HCT116 (cell line): ENCODE measurements around the gene TRMT1. TPM values are rescaled to one million over a fixed set of nuclear protein-coding genes. Genes with fewer than 3 reads are reported as not detected.

Experiments used
- ATAC-seq: fragments of 200-7000 bp; cut with Tn5 transposase; 2 replicates; pipeline ENCODE4 v1.9.1; 2020; ENCODE audit warnings: mild to moderate bottlenecking, moderate library complexity
- BruUV-seq: library from RNA; stranded (reverse); fragments of 400-500 nt; replicated peaks from 2 replicates; lab custom pipeline; 2021; lab: Mats Ljungman, UMichigan
- CTCF ChIA-PET: fragments of 300-600 bp; sonication (Branson Sonifier 250); formaldehyde crosslinking; loops from one replicate; lab custom pipeline; 2021; ENCODE audit warnings: antibody characterized with exemption; lab: Charles Lee
- POLR2A ChIA-PET: fragments of 300-600, 350-600 bp; sonication (Branson Sonifier 250); formaldehyde crosslinking; loops from one replicate; lab custom pipeline; 2021; ENCODE audit warnings: antibody characterized with exemption; lab: Charles Lee
- RAD21 ChIA-PET, 2 experiments: fragments of 300-600 bp; sonication (Branson Sonifier 250); formaldehyde crosslinking; loops; one replicate each; lab custom pipeline; 2023; ENCODE audit warnings: low total read pairs in 2 of 2; ENCODE audit not compliant: uncharacterized antibody in 2 of 2, unreplicated experiment in 2 of 2, low non-redundant PET in 1 of 2; lab: Charles Lee
- DNase-seq: peaks from one replicate; pipeline ENCODE4 v3.0.0-alpha.2; 2010; ENCODE audit warnings: low read depth, low spot score
- H2AFZ ChIP-seq: fragments of 200-600 bp; shearing (Covaris generic), sonication (generic); 2 replicates; pipeline ENCODE4 v1.6.1; 2017; ENCODE audit warnings: low read depth, mixed run types, mixed read lengths, antibody characterized with exemption, low read length; ENCODE audit not compliant: poor library complexity, severe bottlenecking
- H3K27ac ChIP-seq: 2 replicates; pipeline ENCODE4 v1.5.1; 2012; ENCODE audit warnings: low read depth, low read length
- H3K27me3 ChIP-seq: fragments of 200-600 bp; sonication (generic); 2 replicates; pipeline ENCODE4 v1.6.1; 2016; ENCODE audit warnings: mixed run types, low read length, mixed read lengths; ENCODE audit not compliant: insufficient read depth
- H3K36me3 ChIP-seq, 2 experiments: fragments of 200-500 bp in 1 of 2; fragments of 200-600 bp in 1 of 2; sonication (Bioruptor generic) in 1 of 2; sonication (generic) in 1 of 2; 2 replicates each; pipeline versions ENCODE4 v1.5.1 to v1.6.1; 2014 to 2016; ENCODE audit warnings: low read length in 2 of 2, inconsistent platforms in 1 of 2, mixed read lengths in 1 of 2, mixed run types in 1 of 2; ENCODE audit not compliant: insufficient read depth in 2 of 2, control insufficient read depth in 1 of 2
- H3K4me1 ChIP-seq, 2 experiments: fragments of 200-600 bp in 1 of 2; sonication (generic) in 1 of 2; 2 replicates each; pipeline versions ENCODE4 v1.5.1 to v1.6.1; 2012 to 2017; ENCODE audit warnings: low read length in 2 of 2, inconsistent platforms in 1 of 2, mild to moderate bottlenecking in 1 of 2, mixed read lengths in 1 of 2, mixed run types in 1 of 2, moderate library complexity in 1 of 2; ENCODE audit not compliant: insufficient read depth in 2 of 2, control insufficient read depth in 1 of 2
- H3K4me2 ChIP-seq: fragments of 200-600 bp; sonication (generic); 2 replicates; pipeline ENCODE4 v1.6.1; 2017; ENCODE audit warnings: mixed run types, low read length, mixed read lengths
- H3K4me3 ChIP-seq, 2 experiments: fragments of 200-600 bp in 1 of 2; sonication (generic) in 1 of 2; replicated peaks in 1 of 2; 2 replicates each; pipeline ENCODE4 v1.5.1; 2011 to 2016; ENCODE audit warnings: low read length in 2 of 2, control low read depth in 1 of 2, low read depth in 1 of 2, mild to moderate bottlenecking in 1 of 2, mixed read lengths in 1 of 2, mixed run types in 1 of 2
- H3K79me2 ChIP-seq: fragments of 200-600 bp; sonication (generic); 2 replicates; pipeline ENCODE4 v1.6.1; 2017; ENCODE audit warnings: mild to moderate bottlenecking, mixed run types, low read length, moderate library complexity, mixed read lengths; ENCODE audit not compliant: insufficient read depth
- H3K9ac ChIP-seq: fragments of 200-600 bp; sonication (generic); 2 replicates; pipeline ENCODE4 v1.6.1; 2016; ENCODE audit warnings: low read length, mixed read lengths
- H3K9me2 ChIP-seq: fragments of 200-600 bp; sonication (generic), shearing (Covaris generic); 2 replicates; pipeline ENCODE4 v1.6.1; 2017; ENCODE audit warnings: mixed run types, mild to moderate bottlenecking, moderate library complexity; ENCODE audit not compliant: insufficient read depth
- H3K9me3 ChIP-seq, 2 experiments: fragments of 200-500 bp in 1 of 2; fragments of 200-600 bp in 1 of 2; sonication (Bioruptor generic) in 1 of 2; sonication (generic) in 1 of 2; 2 replicates each; pipeline ENCODE4 v1.6.1; 2014 to 2017; ENCODE audit warnings: low read length in 2 of 2, mixed read lengths in 2 of 2, inconsistent platforms in 1 of 2, low read depth in 1 of 2, mild to moderate bottlenecking in 1 of 2, mixed run types in 1 of 2, moderate library complexity in 1 of 2; ENCODE audit not compliant: control insufficient read depth in 1 of 2, insufficient read depth in 1 of 2
- H4K20me1 ChIP-seq: fragments of 200-600 bp; sonication (generic), shearing (Covaris generic); 2 replicates; pipeline ENCODE4 v1.6.1; 2017; ENCODE audit warnings: mixed run types, mild to moderate bottlenecking, moderate library complexity; ENCODE audit not compliant: insufficient read depth
- CEBPB ChIP-seq: IDR thresholded peaks from 2 replicates; pipeline ENCODE4 v1.6.1; 2012; ENCODE audit warnings: low read depth
- ELF1 ChIP-seq: IDR thresholded peaks from 2 replicates; pipeline ENCODE4 v1.6.1; 2012; ENCODE audit warnings: low read depth, borderline replicate concordance
- FOSL1 ChIP-seq: IDR thresholded peaks from 2 replicates; pipeline ENCODE4 v1.6.1; 2012; ENCODE audit warnings: low read depth
- JUND ChIP-seq: IDR thresholded peaks from 2 replicates; pipeline ENCODE4 v1.6.1; 2012
- REST ChIP-seq: IDR thresholded peaks from 2 replicates; pipeline ENCODE4 v1.6.1; 2012; ENCODE audit warnings: low read depth
- SP1 ChIP-seq: IDR thresholded peaks from 2 replicates; pipeline ENCODE4 v1.6.1; 2012; ENCODE audit warnings: low read depth
- YY1 ChIP-seq: IDR thresholded peaks from 2 replicates; pipeline ENCODE4 v1.6.1; 2011; ENCODE audit warnings: low read length, low read depth, moderate library complexity, mild to moderate bottlenecking; ENCODE audit not compliant: insufficient replicate concordance; ENCODE audit errors: extremely low read depth
- ZFX ChIP-seq: fragments of 450-650 bp; IDR thresholded peaks from 2 replicates; pipeline ENCODE4 v1.6.1; 2017
- ZNF274 ChIP-seq: fragments of 200-500 bp; sonication (Bioruptor generic); IDR thresholded peaks from 2 replicates; pipeline ENCODE4 v1.6.1; 2014; ENCODE audit warnings: mild to moderate bottlenecking, low read depth, low read length, inconsistent platforms
- intact Hi-C: fragments of 100-400 bp; cut with micrococcal nuclease; formaldehyde crosslinking; loops from 2 replicates; pipeline ENCODE4 v1.10.0; 2022
- total RNA-seq: library from RNA; stranded (reverse); gene quantifications from one replicate; pipeline ENCODE4 v1.2.1, GENCODE V29; 2021; ENCODE audit not compliant: unreplicated experiment
- TF ChIP-seq, protein P1 (sequence below): IDR thresholded peaks from 2 replicates; pipeline ENCODE4 v1.6.1; 2012

The TRMT1 gene
- total RNA-seq, 1 experiment from 2014 or later = 84.4 TPM

- intact Hi-C loops = no loop called here
- ATAC-seq = no peak
- no peak overlapping the region for H3K4me3 ChIP-seq
Observed at GRCh38 chr19:13129384-13129783, 12.8 kb upstream of the TRMT1 start.

More at GRCh38 chr19:13129384-13129783, 12.8 kb upstream of the TRMT1 start:
- H3K79me2 ChIP-seq = peaks cover 98% of the 10 kb centered on the region
- no peaks in the 10 kb centered on the region for H3K27me3 ChIP-seq
- no peak for DNase-seq
- ChIA-PET CTCF (no interaction called here), POLR2A (no interaction called here), RAD21 (no interaction called here)
- H3K9me3 ChIP-seq = no peaks in the 10 kb centered on the region
- H3K9me2 ChIP-seq = no peaks in the 10 kb centered on the region
- no peak overlapping the region for H3K4me2 ChIP-seq
- no peak overlapping the region for H3K9ac ChIP-seq
- peaks cover 1 to 14% of the 10 kb centered on the region in 2 experiments; a peak in 2 of 4 replicates for H3K36me3 ChIP-seq
- H2AFZ ChIP-seq = no peak overlapping the region
- no TSS peak for BruUV-seq
- TF ChIP-seq ZFX (no peak), FOSL1 (no peak), CEBPB (no peak), YY1 (no peak), SP1 (no peak), ZNF274 (no peak), REST (no peak), ELF1 (no peak), JUND (no peak)
- TF ChIP-seq, protein P1, sequence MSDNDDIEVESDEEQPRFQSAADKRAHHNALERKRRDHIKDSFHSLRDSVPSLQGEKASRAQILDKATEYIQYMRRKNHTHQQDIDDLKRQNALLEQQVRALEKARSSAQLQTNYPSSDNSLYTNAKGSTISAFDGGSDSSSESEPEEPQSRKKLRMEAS = no peak
- H4K20me1 ChIP-seq = peaks cover 9% of the 10 kb centered on the region; the same call in 1 of the 2 replicates
- H3K4me1 ChIP-seq = peaks cover 2 to 43% of the 10 kb centered on the region in 2 experiments; a peak in 3 of 4 replicates
- no peak overlapping the region for H3K27ac ChIP-seq
